HG03280 (cell line): ENCODE measurements around the gene CLK2.
"Not testable (repeated sequence)": the region's sequence is repeated elsewhere in the genome, so short reads cannot be mapped to it uniquely, and the experiment has no call there.

ENCODE experiments used
- ATAC-seq: cut with Tn5 transposase; IDR thresholded peaks from one replicate; pipeline ENCODE4 v1.9.1; 2021; ENCODE audit warnings: mild to moderate bottlenecking, moderate library complexity; ENCODE audit not compliant: unreplicated experiment

CLK2 gene

DNA sequence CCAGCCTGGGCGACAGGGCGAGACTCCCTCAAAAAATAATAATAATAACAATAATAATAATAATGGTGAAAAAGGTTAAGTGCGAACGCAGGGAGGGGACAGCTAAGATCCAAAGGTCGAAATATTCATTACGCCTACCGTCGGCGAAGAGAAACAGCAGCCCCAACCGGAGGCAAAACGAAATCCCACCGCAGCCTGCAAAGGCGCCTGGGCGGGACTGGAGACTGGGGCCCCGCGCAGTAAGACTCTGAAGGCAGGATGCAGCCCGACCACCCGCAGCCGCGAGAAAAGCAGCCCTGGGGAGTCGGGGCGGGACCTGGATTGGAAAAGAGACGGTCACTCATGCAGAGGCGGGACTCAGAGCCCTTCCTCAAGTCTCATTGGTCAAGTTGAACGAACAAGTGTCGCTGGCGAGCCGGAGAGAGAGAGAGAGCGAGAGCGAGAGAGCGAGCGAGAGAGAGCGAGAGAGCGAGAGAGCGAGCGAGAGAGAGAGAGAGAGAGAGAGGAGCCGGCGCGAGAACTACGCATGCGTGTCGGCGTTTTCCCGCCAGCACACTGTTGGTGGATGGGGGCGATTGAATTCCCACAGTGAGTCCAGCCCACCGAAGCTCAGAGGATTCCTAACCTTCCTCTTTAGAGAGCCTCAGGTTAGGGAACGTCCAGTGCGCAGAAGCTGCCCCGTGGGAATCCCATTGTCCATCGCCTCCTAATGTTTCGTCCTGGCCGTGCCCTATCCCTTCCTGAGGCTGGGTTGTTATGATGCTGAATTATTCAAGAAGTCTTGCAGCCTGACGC lies 28.7 kb downstream of the CLK2 start:
- peak; percentile 87 for ATAC-seq

DNA sequence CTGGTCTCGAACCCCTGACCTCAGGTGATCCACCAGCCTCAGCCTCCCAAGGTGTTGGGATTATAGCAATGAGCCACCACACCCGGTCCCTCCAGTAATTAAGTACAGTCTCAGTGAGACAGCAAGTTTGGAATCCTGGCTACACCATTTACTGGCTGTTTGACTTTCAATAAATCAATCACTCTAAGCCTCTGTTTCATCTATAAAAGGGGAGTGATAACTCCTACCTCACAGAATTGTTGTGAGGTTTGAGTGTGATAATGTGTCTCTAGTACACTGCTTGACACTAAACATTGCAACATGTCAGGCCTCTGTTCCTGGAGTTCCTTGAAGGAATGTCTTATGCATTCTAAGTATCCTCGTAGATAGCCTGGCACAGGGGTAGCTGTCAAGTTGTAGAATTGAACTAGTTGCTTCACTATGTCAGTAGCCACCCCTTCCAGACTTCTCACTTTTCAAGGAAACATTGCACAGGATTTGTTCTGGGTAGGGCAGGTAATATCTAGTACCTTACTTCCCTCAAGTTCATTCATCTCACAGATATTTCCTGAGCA lies 30.4 kb downstream of the CLK2 start:
- ATAC-seq: no peak

DNA sequence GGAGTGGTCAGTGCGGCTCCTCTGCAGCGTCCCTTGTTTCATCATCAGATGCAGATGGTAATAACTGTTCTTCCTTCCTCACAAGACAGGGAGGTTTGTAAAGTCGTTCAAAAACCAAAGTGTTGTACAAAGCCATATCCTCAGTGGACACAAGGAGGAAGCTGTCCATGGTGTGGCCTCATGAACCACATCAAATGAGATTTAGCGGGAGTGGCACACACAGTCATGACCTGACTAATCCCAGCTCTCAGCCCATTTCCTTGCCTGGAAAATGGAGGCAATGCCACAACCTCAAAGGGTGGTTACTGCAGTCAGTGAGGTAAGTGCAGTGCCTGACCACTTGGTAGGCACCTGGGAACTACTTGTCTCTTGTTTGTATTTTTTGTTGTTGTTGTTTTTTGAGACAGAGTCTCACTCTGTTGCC lies 31.5 kb downstream of the CLK2 start:
- no peak for ATAC-seq

DNA sequence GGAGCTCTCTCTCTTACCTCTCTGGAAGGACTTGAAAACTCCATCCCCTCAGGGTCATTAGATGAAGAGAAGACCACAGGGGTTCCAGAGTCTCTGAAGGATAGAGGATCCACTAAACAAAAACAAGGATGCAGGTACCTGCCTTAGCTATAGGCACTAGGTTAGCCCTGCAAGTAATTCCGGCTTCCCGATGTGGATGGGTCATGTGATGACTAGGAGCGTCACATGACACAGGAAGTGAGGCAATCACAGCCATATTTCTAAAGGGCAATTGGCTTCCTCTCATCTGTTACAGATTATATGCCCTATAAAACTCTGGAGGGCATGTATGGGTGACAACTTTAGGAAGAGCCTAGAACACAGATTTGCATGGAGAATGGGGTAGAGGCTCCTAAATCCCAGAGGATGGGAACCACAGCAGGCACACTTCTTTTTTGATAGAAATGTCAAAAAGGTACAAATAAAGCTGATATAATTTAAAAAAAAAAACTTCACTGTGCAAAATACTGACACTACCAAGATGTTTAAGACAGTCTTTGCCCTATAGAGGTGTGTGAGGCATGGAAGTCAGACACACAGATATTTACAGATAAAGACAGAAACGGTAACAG lies 32.1 kb downstream of the CLK2 start:
- ATAC-seq: no peak

DNA sequence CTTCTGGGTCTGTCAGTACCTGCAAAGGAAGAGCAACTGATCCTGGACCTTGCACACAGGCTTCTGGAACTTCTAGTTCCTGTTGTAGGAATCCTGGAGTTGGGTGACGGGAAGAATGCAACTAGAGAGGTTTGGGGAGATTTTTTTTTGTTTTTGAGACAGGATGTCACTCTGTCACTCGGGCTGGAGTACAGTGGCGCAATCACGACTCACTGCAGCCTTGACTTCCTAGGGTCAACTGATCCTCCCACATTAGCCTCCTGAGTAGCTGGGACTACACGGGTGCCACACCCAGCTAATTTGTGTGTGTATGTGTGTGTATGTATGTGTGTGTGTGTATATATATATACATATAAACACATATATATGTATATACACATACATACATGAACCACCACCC lies 36.9 kb downstream of the CLK2 start:
- no peak for ATAC-seq

DNA sequence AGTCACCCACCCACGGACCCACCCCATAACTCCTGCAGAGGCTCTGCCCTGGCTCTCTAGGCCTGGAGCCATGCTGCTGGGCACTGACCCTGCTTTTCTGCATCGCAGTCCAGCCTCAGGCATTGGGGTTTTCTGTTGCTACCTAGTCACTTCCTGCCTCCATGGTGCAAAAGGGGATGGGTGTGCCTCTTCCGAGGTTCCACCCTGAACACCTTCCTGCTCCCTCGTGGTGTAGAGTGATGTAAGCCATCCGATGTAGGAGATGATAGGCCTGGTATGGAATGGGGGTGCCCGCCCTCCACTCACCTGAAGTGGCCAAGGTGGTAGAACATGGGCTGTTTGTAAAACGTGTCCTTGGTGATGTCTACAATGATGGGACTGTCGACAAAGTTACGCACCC lies 37.9 kb downstream of the CLK2 start:
- not testable (repeated sequence) for ATAC-seq

DNA sequence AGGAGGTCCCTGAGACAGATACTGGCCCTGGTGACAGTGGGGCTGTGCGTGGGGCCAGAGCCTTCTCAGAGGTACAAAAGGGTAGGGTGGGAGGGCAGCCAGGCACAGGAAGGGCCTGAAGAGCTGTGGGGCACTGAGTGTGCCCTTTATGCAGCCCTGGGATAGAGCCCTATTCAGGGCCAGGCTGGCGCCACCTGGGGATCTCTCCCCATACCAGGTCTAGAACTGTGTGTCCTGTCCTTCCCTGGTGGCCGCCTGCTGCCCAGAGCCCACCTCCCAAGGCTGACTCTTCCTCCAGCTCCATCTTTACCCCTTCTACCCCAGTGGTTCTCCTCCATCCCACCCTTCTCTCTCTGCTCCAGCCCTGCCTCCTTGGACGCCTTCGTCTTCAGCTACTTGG lies 39.8 kb downstream of the CLK2 start:
- ATAC-seq: not testable (repeated sequence)

DNA sequence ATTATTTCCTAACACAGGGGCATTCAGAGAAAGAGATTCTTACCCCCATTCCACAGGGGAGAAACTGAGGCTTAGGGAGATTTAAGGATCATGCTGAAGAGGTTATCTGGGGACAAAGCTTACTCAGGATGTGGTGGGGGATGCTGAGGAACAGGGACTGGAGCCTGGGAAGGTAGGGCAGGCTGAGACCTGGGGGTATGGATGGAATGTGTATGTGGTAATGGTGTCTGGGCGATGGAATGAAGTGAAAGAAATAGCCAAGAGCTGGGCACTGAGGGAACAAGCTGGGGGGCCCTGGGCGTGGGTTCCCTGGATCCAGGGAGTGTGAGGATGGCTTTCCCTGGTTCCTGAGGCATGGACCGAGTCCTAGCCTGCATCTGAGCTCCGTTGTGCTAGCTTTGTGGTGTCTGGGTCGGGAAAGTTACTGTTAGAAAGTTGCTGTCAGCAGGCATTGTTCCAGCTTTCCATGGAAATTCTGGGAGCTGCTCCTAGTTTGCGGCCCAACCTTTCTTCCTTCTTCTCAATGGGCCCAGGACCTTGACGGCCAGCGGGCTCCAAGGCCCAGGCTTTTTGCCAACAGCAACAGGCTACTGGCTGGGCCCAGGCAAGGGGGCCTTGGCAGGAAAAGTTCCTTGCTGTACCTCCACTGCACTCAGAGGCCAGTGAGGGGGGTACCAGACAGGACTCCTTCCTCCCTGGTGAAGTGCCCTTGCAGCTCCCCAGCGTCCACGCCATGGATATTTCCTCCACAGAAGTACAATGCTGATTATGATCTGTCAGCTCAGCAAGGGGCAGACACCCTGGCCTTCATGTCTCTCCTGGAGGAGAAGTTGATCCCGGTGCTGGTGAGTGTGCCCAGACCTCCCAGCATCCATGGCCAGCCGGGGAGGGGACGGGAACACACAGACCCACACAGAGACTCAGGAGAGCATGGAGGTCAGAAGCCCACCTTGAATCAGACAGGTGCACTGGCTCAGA lies 41.0 kb downstream of the CLK2 start:
- not testable (repeated sequence) for ATAC-seq

DNA sequence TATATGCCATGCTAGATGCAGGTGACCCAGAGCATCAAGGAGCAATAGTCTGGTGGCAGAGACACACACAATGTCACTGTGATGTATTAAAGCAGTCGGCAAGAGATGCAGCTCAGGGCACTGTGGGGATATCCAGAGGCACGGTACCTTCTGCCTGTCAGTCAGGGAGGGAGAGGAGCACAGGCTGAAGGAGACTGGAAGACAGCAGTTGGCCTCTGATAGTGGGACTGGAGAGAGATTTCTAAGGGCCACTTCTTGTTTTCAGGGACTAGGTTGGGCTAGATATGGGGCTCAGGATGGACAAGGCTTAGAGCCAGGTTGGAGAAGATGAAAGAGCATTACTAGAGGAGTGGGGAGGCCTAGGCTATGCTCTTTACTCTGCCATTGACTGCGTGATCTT lies 42.0 kb downstream of the CLK2 start:
- ATAC-seq: not testable (repeated sequence)

DNA sequence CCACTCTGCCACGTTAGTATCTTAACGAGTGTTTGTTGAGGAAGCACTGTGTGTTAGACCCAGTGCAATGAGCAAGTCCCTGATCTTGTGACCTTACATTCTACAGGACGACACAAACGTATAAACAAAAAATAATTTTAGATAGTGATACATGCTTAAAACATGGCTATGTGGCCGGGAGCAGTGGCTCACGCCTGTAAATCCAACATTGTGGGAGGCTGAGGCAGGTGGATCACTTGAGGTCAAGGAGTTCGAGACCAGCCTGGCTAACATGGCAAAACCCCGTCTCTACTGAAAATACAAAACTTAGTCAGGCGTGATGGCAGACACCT lies 45.2 kb downstream of the CLK2 start:
- no peak for ATAC-seq

DNA sequence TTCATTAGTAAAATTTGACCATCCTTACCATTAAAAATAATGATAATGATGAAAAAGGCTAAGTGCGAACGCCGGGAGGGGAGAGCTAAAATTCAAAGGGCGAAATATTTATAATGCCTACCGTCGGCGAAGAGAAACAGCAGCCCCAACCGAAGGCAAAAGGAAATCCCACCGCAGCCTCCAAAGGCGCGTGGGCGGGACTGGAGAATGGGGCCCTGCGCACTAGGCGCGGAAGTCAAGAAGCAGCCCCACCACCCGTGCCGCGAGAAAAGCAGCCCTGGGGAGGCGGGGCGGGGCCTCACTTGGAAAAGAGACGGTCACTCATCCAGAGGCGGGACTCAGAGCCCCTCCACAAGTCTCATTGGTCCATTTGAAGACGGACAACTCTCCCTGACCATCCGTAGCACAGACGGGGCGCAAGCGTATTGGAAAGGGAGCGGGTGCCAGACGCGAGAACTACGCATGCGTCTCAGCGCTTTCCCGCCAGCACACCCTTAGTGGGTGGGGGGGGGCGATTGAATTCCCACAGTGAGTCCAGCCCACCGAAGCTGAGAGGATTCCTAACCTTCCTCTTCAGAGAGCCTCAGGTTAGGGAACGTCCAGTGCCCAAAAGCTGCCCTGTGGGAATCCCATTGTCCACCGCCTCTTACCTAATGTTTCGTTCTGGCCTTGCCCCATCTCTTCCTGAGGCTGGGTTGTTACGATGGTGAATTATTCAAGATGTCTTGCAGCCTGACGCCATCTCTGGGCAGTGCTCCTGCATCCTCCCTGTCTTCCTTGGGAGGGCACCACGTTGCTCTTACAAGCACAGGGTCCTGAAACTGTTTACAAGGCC lies 45.8 kb downstream of the CLK2 start:
- peak; percentile 93 for ATAC-seq

DNA sequence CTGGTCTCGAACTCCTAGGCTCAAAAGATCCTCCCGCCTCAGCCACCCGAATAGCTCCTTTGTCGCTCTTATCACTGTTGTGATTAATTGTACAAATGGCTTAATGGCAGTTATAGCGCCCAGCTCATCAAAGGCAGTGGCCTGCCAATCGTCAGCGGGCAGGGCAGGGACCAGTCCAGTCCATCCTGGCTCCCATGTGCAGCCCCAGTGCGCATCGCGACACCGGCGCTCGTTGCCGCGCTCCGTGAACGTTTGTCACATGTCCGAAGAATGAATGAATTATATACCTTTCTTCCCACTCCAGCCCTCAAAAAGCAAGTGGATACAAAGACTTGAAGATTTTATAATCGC lies 46.4 kb downstream of the CLK2 start:
- ATAC-seq: no peak

DNA sequence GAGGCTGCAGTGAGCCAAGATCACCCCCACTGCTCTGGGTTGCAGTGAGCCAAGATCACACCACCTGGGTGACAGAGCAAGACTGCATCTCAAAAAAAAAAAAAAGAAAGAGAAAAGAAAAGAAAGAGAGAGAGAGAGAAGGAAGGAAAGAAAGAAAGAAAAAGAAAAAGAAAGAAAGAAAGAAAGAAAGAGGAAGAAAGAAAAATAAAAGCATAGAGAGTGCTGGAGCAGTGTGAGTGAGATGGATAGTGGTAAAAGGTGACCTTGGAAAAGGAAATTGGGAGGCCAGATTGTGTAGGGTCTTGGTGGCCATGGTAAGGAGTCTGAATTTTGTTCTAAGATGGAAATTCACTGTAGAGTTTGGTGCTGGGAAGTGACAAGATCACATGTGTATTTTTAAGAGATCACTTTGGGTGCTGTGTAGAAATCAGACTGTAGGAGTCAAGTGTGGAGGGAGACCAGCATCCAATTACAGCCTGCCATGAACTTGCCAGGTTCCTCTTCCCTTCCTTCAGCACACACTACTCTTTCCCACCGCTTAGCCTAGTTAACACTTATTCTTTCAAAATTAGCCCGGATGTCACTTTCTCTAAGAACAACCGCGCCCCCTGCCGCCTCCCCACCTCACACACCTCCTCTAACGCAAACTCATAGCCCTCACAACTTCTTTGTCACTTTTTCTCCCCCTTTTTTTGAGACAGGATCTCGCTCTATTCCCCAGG lies 47.0 kb downstream of the CLK2 start:
- peak; percentile 26 for ATAC-seq

DNA sequence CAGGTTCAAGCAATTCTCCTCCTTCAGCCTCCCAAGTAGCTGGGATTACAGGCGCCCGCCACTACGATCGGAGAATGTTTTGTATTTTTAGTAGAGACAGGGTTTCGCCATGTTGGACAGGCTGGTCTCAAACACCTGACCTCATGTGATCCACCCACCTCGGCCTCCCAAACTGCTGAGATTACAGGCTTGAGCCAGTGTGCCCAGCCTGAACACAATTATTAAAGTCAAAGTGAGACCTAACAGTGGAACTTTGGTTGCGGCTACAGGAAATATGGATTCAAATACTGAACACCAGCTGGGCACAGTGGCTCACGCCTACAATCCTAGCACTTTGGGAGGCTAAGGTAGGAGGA lies 47.9 kb downstream of the CLK2 start:
- not testable (repeated sequence) for ATAC-seq

DNA sequence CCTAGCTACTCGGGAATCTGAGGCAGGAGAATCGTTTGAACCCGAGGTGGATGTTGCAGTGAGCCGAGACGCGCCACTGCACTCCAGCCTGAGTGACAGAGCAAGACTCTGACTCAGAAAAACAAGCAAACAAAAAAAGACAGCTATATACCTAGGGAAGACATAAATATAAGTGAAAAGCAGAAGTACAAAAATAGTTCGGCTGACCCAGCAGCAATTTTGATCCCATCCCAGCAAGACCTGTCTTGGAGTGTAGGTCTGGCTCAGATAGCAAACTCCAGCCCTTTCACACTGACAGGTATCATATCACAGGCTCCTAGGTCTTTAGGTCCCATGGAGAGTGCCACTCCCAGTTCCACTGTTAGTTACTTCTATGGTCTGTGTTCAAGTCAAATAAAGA lies 50.3 kb downstream of the CLK2 start:
- no peak for ATAC-seq

DNA sequence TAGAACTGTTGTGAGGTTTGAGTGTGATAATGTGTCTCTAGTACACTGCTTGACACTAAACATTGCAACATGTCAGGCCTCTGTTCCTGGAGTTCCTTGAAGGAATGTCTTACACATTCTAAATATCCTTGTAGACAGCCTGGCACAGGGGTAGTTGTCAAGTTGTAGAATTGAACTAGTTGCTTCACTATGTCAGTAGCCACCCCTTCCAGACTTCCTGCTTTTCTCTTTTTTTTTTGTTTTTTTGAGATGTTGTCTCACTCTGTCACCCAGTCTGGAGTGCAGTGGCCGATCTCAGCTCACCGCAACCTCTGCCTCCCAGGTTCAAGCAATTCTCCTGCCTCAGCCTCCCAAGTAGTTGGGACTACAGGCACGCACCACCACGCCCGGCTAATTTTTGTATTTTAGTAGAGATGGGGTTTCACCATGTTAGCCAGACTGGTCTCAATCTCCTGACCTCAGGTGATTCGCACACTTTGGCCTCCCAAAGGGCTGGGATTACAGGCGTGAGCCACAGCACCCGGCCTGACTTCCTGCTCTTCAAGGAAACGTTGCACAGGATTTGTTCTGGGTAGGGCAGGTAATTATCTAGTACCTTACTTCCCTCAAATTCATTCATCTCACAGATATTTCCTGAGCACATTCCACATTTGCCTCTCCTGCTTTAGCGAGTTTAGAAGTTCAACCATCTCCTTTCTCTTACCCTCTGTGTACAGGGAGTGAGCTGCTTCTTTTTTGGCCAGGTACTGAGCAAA lies 52.9 kb downstream of the CLK2 start:
- ATAC-seq: not testable (repeated sequence)

DNA sequence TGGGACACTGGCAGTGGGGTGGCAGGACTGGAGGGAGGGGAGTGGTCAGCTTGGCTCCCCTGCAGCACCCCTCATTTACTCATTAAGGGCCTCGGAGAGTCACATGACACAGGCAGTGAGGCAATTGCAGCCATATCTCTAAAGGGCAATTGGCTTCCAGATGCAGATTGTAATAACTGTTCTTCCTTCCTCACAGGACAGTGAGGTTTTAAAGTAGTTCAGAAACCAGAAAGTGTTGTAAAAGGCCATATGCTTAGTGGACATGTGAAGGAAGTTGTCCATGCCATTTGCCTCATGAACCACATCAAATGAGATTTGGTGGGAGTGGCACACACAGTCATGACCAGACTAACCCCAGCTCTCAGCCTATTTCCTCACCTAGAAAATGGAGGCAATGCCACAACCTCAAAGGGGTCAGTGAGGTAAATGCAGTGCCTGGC lies 53.7 kb downstream of the CLK2 start:
- ATAC-seq: no peak

DNA sequence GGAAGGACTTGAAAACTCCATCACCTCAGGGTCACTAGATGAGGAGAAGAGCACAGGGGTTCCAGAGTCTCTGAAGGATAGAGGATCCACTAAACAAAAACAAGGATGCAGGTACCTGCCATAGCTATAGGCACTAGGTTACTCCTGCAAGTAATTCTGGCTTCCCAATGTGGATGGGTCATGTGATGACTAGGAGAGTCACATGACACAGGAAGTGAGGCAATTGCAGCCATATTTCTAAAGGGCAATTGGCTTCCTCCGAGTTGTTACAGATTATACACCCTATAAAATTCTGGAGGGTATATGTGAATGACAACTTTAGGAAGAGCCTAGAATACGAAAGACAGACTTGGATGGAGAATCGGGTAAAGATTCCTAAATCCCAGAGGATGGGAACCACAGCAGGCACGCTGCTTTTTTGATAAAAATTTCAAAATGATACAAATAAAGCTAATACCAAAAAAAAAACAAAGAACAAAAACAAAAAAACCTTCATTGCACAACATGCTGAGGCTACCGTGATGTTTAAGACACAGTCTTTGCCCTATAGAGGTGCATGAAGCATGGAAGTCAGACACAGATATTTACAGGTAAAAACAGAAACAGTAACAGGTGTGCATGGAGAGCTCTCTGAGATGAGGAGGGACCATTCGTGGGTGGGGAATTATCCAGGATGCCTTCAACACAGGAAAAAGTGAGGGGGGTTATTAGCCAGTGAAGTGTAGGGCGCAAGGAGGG lies 54.3 kb downstream of the CLK2 start:
- no peak for ATAC-seq
